ENCODE measurements around the gene CD9. TPM values are rescaled to one million over a fixed set of nuclear protein-coding genes. Genes with fewer than 3 reads are reported as not detected.

The CD9 gene
- total and polyA plus RNA-seq, 2 donors from 2014 or later, result 301 to 421 TPM

GRCh38 chr12:6211421-6211869 is 11.2 kb downstream of the CD9 start:
- H3K9me3 ChIP-seq (ENCODE audit: control insufficient read depth in 2 of 3, insufficient read depth in 1 of 3, low read length in 3 of 3), result no peaks in the 10 kb centered on the region
- no peaks in the 10 kb centered on the region for H3K27me3 ChIP-seq (ENCODE audit: control insufficient read depth, insufficient read depth, low read length)
- peak overlapping the region in 1 of 3 donors; percentile 0 for H3K9ac ChIP-seq (ENCODE audit: low read length in 3 of 3)
- no peak for FAIRE-seq
- peaks cover 0 to 12% (median 2%) of the 10 kb centered on the region in 3 donors for H3K36me3 ChIP-seq (ENCODE audit: control insufficient read depth in 2 of 3, insufficient read depth in 3 of 3, low read length in 3 of 3)
- intact Hi-C loops (cut with DNase I), result no loop called here
- no peak for DNase-seq
- H3K4me3 ChIP-seq (ENCODE audit: low read length in 3 of 3), result no peak overlapping the region
- TF ChIP-seq CTCF (IDR thresholded peaks at IDR 0.05; ENCODE audit: borderline replicate concordance, extremely low read depth, insufficient read depth), result no peak
- peaks cover 8 to 35% (median 30%) of the 10 kb centered on the region in 3 donors for H3K4me1 ChIP-seq (ENCODE audit: control insufficient read depth in 2 of 3, insufficient read depth in 2 of 3, low read depth in 1 of 3, low read length in 3 of 3)
- peak overlapping the region in 1 of 2 donors; percentile 3 for H3K27ac ChIP-seq (ENCODE audit: low read depth in 2 of 2, low read length in 2 of 2)

GRCh38 chr12:6212086-6212485 is 11.9 kb downstream of the CD9 start:
- H3K36me3 ChIP-seq (ENCODE audit: control insufficient read depth in 2 of 3, insufficient read depth in 3 of 3, low read length in 3 of 3), result peaks cover 0 to 12% (median 2%) of the 10 kb centered on the region in 3 donors
- no peak overlapping the region for H3K4me3 ChIP-seq (ENCODE audit: low read length in 3 of 3)
- peak overlapping the region in 1 of 3 donors; percentile 22 for H3K9ac ChIP-seq (ENCODE audit: low read length in 3 of 3)
- DNase-seq, result peak in 2 of 5 donors; percentile 59 to 70
- FAIRE-seq, result no peak
- peaks cover 10 to 36% (median 35%) of the 10 kb centered on the region in 3 donors for H3K4me1 ChIP-seq (ENCODE audit: control insufficient read depth in 2 of 3, insufficient read depth in 2 of 3, low read depth in 1 of 3, low read length in 3 of 3)
- no peak overlapping the region for H3K27ac ChIP-seq (ENCODE audit: low read depth in 2 of 2, low read length in 2 of 2)
- no peak for TF ChIP-seq CTCF (IDR thresholded peaks at IDR 0.05; ENCODE audit: borderline replicate concordance, extremely low read depth, insufficient read depth)
- H3K27me3 ChIP-seq (ENCODE audit: control insufficient read depth, insufficient read depth, low read length), result no peaks in the 10 kb centered on the region
- intact Hi-C loops (cut with DNase I), result no loop called here
- no peaks in the 10 kb centered on the region for H3K9me3 ChIP-seq (ENCODE audit: control insufficient read depth in 2 of 3, insufficient read depth in 1 of 3, low read length in 3 of 3)

- H3K4me3 ChIP-seq (ENCODE audit: low read length in 3 of 3), result no peak overlapping the region
- intact Hi-C loops (cut with DNase I), result no loop called here
- H3K36me3 ChIP-seq (ENCODE audit: control insufficient read depth in 2 of 3, insufficient read depth in 3 of 3, low read length in 3 of 3), result peaks cover 0 to 12% (median 2%) of the 10 kb centered on the region in 3 donors
- peak overlapping the region in 1 of 2 donors; percentile 29 for H3K27ac ChIP-seq (ENCODE audit: low read depth in 2 of 2, low read length in 2 of 2)
- FAIRE-seq, result no peak
- no peak for TF ChIP-seq CTCF (IDR thresholded peaks at IDR 0.05; ENCODE audit: borderline replicate concordance, extremely low read depth, insufficient read depth)
- no peak for DNase-seq
- H3K9me3 ChIP-seq (ENCODE audit: control insufficient read depth in 2 of 3, insufficient read depth in 1 of 3, low read length in 3 of 3), result no peaks in the 10 kb centered on the region
- no peaks in the 10 kb centered on the region for H3K27me3 ChIP-seq (ENCODE audit: control insufficient read depth, insufficient read depth, low read length)
- peak overlapping the region in 1 of 3 donors; percentile 43 for H3K9ac ChIP-seq (ENCODE audit: low read length in 3 of 3)
- peaks cover 10 to 34% (median 33%) of the 10 kb centered on the region in 3 donors for H3K4me1 ChIP-seq (ENCODE audit: control insufficient read depth in 2 of 3, insufficient read depth in 2 of 3, low read depth in 1 of 3, low read length in 3 of 3)
These were observed 13.8 kb downstream of the CD9 start for GRCh38 chr12:6213969-6214368.

DNA sequence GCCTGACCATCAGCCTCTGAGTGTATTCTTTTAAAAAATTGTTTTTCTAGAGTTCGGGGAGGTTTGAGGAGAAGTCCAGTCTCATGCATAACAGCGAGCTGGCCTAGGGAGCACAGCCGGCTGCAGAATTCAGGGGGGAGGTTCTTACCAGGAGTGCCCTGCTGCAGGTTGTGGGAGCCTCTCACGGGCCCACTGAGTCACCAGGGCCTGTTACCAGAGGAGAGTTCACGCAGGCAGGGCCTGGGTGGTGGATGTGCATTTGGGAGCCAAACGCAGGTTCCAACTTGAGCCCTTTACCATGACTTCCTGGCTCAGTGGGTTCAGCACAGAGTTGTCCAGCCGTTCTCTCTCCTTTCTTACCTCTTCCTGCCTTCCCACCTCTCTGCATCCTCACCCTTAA is 14.4 kb downstream of the CD9 start:
- Histone ChIP-seq H3K27ac (ENCODE audit: low read depth in 2 of 2, low read length in 2 of 2) (peak overlapping the region; percentile 94 to 95), H3K4me1 (ENCODE audit: control insufficient read depth in 2 of 3, insufficient read depth in 2 of 3, low read depth in 1 of 3, low read length in 3 of 3) (peaks cover 10 to 34% (median 33%) of the 10 kb centered on the region in 3 donors), H3K27me3 (ENCODE audit: control insufficient read depth, insufficient read depth, low read length) (no peaks in the 10 kb centered on the region), H3K4me3 (ENCODE audit: low read length in 3 of 3) (no peak overlapping the region), H3K36me3 (ENCODE audit: control insufficient read depth in 2 of 3, insufficient read depth in 3 of 3, low read length in 3 of 3) (peaks cover 0 to 12% (median 2%) of the 10 kb centered on the region in 3 donors), H3K9ac (ENCODE audit: low read length in 3 of 3) (peak overlapping the region in 1 of 3 donors; percentile 47), H3K9me3 (ENCODE audit: control insufficient read depth in 2 of 3, insufficient read depth in 1 of 3, low read length in 3 of 3) (no peaks in the 10 kb centered on the region)
- intact Hi-C loops (cut with DNase I), result no loop called here
- no peak for FAIRE-seq
- no peak for TF ChIP-seq CTCF (IDR thresholded peaks at IDR 0.05; ENCODE audit: borderline replicate concordance, extremely low read depth, insufficient read depth)
- no peak for DNase-seq
